Measurements from ENCODE around the gene LZTR1.

- TF ChIP-seq EP300 (IDR thresholded peaks at IDR 0.05; ENCODE audit: borderline replicate concordance in 1 of 2, control insufficient read depth in 1 of 2, low read depth in 2 of 2, low read length in 2 of 2) (no peak), HDAC2 (IDR thresholded peaks at IDR 0.05) (no peak), TCF12 (IDR thresholded peaks at IDR 0.05; ENCODE audit: low read depth, low read length) (no peak), FOS (IDR thresholded peaks at IDR 0.05; ENCODE audit: borderline replicate concordance, extremely low read depth, insufficient read length) (no peak), CTCF (IDR thresholded peaks at IDR 0.05 in 2 of 3, conservative IDR thresholded peaks at IDR 0.05 in 1 of 3; ENCODE audit: control insufficient read depth in 2 of 3, extremely low read depth in 1 of 3, insufficient read depth in 1 of 3, low read depth in 3 of 3, low read length in 3 of 3) (no peak), RAD21 (IDR thresholded peaks at IDR 0.05; ENCODE audit: insufficient read depth, low read depth, low read length) (no peak), SMAD1 (IDR thresholded peaks at IDR 0.05; ENCODE audit: low read depth, partially characterized antibody) (no peak), ZNF274 (IDR thresholded peaks at IDR 0.05; ENCODE audit: insufficient read depth, insufficient read length) (no peak), RFX5 (IDR thresholded peaks at IDR 0.05; ENCODE audit: low read depth, low read length) (no peak), CEBPZ (IDR thresholded peaks at IDR 0.05; ENCODE audit: low read depth, low read length) (no peak), MXI1 (IDR thresholded peaks at IDR 0.05; ENCODE audit: low read depth, low read length) (no peak)
Observed at GRCh38 chr22:21003782-21004181, 21.7 kb downstream of the LZTR1 start.
